Body of pancreas (tissue), 4 donors: ENCODE results near the gene TDO2. TPM values are rescaled to one million over a fixed set of nuclear protein-coding genes. Genes with fewer than 3 reads are reported as not detected.

Experiments used
- ATAC-seq: fragments of 150-250 bp; one replicate; pipeline ENCODE4 v1.9.1; 2016
- DNase-seq, 4 donors: peaks; one replicate each; pipeline ENCODE4 v3.0.0-alpha.2; 2019
- H3K27ac ChIP-seq, 4 donors: fragments of 200-600 bp; sonication (generic); 1 replicate in 3 of 4; 2 replicates in 1 of 4; pipeline versions ENCODE4 v1.5.1 to v1.6.1; 2016 to 2019; ENCODE audit warnings: mild to moderate bottlenecking in 1 of 4, mixed read lengths in 1 of 4, moderate library complexity in 1 of 4
- H3K27me3 ChIP-seq, 2 donors: fragments of 200-600 bp; sonication (generic); one replicate each; pipeline ENCODE4 v1.6.0; 2016; ENCODE audit warnings: mild to moderate bottlenecking in 1 of 2
- H3K36me3 ChIP-seq, 2 donors: fragments of 200-600 bp; sonication (generic); replicated peaks in 1 of 2; 2 replicates each; pipeline ENCODE4 v1.5.1; 2016; ENCODE audit warnings: low read depth in 2 of 2; ENCODE audit not compliant: insufficient read depth in 1 of 2
- H3K4me1 ChIP-seq: fragments of 200-600 bp; sonication (generic); one replicate; pipeline ENCODE4 v1.6.0; 2016
- H3K4me3 ChIP-seq, 2 donors: fragments of 200-600 bp; sonication (generic); 1 replicate in 1 of 2; 2 replicates in 1 of 2; pipeline ENCODE4 v1.5.1; 2016 to 2019
- H3K9me3 ChIP-seq, 3 donors: fragments of 200-600 bp; sonication (generic); 1 replicate in 2 of 3; 2 replicates in 1 of 3; pipeline ENCODE4 v1.5.1; 2016
- POLR2A ChIP-seq, 3 donors: fragments of 450-650 bp; IDR thresholded peaks; one replicate each; pipeline ENCODE4 v1.6.1; 2016; ENCODE audit warnings: antibody characterized with exemption in 3 of 3, mild to moderate bottlenecking in 2 of 3
- WGBS, 2 donors: methylation state at CpG; one replicate each; pipeline ENCODE4 v1.1.5; 2017; 5-methylcytosine and 5-hydroxymethylcytosine counted together
- intact Hi-C: fragments of 100-400 bp; cut with DNase I; formaldehyde crosslinking; loops from one replicate; pipeline ENCODE4 v1.15.1; 2023
- total RNA-seq, 2 donors: library from RNA; depleted of rRNA; stranded (reverse); fragments of >200 nt; gene quantifications; one replicate each; pipeline ENCODE4 v1.1.0, GENCODE V29; 2016
- TF ChIP-seq, protein P1 (sequence below), 7 experiments: fragments of 450-650 bp in 4 of 7; fragments of 200-600 bp in 3 of 7; sonication (generic) in 3 of 7; IDR thresholded peaks; one replicate each; pipeline ENCODE4 v1.5.1; 2016 to 2019; ENCODE audit warnings: antibody characterized with exemption in 7 of 7

Gene TDO2
- total RNA-seq, 2 donors from 2014 or later = 0.26 TPM; not detected in 1

GRCh38 chr4:155935389-155935986 is 32.0 kb downstream of the TDO2 start:
- Histone ChIP-seq H3K4me3 (no peak overlapping the region), H3K9me3 (no peaks in the 10 kb centered on the region), H3K27me3 (no peaks in the 10 kb centered on the region), H3K36me3 (no peaks in the 10 kb centered on the region), H3K27ac (no peak overlapping the region), H3K4me1 (no peaks in the 10 kb centered on the region)
- ATAC-seq (no peak), DNase-seq (no peak)
- TF ChIP-seq POLR2A (IDR thresholded peaks at IDR 0.05) = no peak
- TF ChIP-seq, protein P1, sequence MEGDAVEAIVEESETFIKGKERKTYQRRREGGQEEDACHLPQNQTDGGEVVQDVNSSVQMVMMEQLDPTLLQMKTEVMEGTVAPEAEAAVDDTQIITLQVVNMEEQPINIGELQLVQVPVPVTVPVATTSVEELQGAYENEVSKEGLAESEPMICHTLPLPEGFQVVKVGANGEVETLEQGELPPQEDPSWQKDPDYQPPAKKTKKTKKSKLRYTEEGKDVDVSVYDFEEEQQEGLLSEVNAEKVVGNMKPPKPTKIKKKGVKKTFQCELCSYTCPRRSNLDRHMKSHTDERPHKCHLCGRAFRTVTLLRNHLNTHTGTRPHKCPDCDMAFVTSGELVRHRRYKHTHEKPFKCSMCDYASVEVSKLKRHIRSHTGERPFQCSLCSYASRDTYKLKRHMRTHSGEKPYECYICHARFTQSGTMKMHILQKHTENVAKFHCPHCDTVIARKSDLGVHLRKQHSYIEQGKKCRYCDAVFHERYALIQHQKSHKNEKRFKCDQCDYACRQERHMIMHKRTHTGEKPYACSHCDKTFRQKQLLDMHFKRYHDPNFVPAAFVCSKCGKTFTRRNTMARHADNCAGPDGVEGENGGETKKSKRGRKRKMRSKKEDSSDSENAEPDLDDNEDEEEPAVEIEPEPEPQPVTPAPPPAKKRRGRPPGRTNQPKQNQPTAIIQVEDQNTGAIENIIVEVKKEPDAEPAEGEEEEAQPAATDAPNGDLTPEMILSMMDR (IDR thresholded peaks at IDR 0.05) = no peak
- intact Hi-C loops = no loop called here
- 78 to 82% methylated on average over 4 of the region's 4 CpGs for WGBS, 2 donors

DNA sequence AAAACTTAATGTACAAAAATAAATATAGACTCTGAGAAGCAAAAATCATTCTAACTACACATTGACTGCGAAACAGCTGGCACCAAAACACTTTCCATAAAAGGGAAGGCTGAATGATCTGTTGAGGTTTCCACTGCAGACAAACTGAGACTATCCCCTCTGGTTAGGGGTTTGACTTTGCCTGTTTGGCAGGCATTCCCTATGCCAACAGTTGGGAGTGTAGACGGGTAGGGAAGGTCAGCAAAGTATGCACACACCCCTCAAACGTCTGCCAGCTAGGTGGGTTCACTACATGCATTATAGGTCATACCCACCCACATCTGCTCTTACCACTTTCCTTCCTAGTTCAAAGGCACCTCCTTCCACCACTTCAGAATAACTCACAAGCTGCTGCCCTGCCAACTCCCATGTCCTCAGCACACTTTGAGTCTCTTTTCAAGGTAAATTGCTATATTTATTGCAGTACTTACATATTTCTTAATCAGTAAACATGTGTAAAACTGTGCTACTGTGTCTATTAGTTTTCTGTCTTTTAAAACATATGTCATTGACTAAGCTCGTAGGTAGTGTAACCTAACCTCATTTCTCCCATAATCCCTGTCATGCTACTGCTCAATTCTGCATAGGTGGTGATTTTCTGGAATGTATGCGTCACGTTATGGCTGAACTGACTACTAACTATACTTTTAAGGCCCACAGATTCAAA is 37.7 kb downstream of the TDO2 start:
- no peak for ATAC-seq
- Histone ChIP-seq H3K27me3 (no peaks in the 10 kb centered on the region), H3K4me3 (no peak overlapping the region), H3K27ac (no peak overlapping the region), H3K36me3 (no peaks in the 10 kb centered on the region), H3K9me3 (no peaks in the 10 kb centered on the region), H3K4me1 (peaks cover 16% of the 10 kb centered on the region)
- intact Hi-C loops = loop anchor here (10.0 kb wide), 1 partner anchor 136 kb away; no protein-coding TSS in a partner anchor
- 76 to 78% methylated on average over 6 of the region's 6 CpGs for WGBS, 2 donors
- DNase-seq = no peak
- no peak for TF ChIP-seq POLR2A (IDR thresholded peaks at IDR 0.05)
- TF ChIP-seq, protein P1 (IDR thresholded peaks at IDR 0.05) = no peak

DNA sequence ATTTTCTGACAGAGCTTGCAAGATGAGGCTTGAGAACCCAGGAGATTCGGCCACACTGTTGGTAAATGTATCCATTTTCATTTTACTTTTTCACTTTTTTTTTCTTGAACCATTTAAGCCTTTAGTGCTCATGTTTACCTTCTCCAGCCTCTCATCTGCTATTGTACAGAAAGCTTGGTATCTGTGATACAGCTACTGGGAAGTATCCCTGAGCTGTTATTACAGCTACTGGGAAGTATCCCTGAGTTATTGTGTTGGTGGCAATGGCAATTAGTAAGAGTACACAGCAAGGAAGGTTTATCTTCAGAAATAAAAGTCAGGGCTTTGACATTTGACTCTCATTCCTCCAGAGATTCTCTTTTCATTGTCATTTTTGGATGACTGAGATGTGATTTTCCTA is 38.3 kb downstream of the TDO2 start:
- Histone ChIP-seq H3K4me3 (no peak overlapping the region), H3K9me3 (no peaks in the 10 kb centered on the region), H3K4me1 (peaks cover 16% of the 10 kb centered on the region), H3K27ac (no peak overlapping the region), H3K27me3 (no peaks in the 10 kb centered on the region), H3K36me3 (no peaks in the 10 kb centered on the region)
- TF ChIP-seq, protein P1 (IDR thresholded peaks at IDR 0.05) = no peak
- 88 to 100% methylated on average over 1 of the region's 1 CpG for WGBS, 2 donors
- intact Hi-C loops = loop anchor here (10.0 kb wide), 1 partner anchor 137 kb away; no protein-coding TSS in a partner anchor
- ATAC-seq (no peak), DNase-seq (no peak)

GRCh38 chr4:155943605-155944291 is 40.3 kb downstream of the TDO2 start:
- H3K4me1 ChIP-seq = peaks cover 16% of the 10 kb centered on the region
- ATAC-seq (no peak), DNase-seq (no peak)
- TF ChIP-seq POLR2A (IDR thresholded peaks at IDR 0.05) = no peak
- TF ChIP-seq, protein P1 (IDR thresholded peaks at IDR 0.05) = no peak
- H3K4me3 ChIP-seq = no peak overlapping the region
- no peaks in the 10 kb centered on the region for H3K36me3 ChIP-seq
- no peaks in the 10 kb centered on the region for H3K9me3 ChIP-seq
- no peak overlapping the region for H3K27ac ChIP-seq
- 28 to 31% methylated on average over 3 of the region's 3 CpGs for WGBS, 2 donors
- no peaks in the 10 kb centered on the region for H3K27me3 ChIP-seq
- intact Hi-C loops = loop anchor here (10.0 kb wide), 1 partner anchor 139 kb away; no protein-coding TSS in a partner anchor
